HFFc6 (cell line): ENCODE results near the gene ARL4C. TPM values are rescaled to one million over a fixed set of nuclear protein-coding genes. Genes with fewer than 3 reads are reported as not detected.
A peak's percentile ranks its signal among the peaks of the same experiment; 100 is the strongest.

Source experiments
- DNase-seq: peaks from one replicate; pipeline ENCODE4 v3.0.0-alpha.2; 2018
- H3K27ac Mint-ChIP-seq: 2 replicates; pipeline ENCODE4 v1.8.0; 2020; ENCODE audit warnings: mild to moderate bottlenecking, mixed read lengths
- H3K27me3 Mint-ChIP-seq: 2 replicates; pipeline ENCODE4 v1.8.0; 2021; ENCODE audit warnings: mild to moderate bottlenecking, moderate library complexity, mixed read lengths; ENCODE audit not compliant: insufficient read depth
- H3K36me3 Mint-ChIP-seq: 2 replicates; pipeline ENCODE4 v1.8.0; 2021; ENCODE audit warnings: low read depth, mixed read lengths
- H3K4me1 Mint-ChIP-seq: 2 replicates; pipeline ENCODE4 v1.8.0; 2020; ENCODE audit warnings: low read depth, mixed read lengths
- H3K4me3 Mint-ChIP-seq: 2 replicates; pipeline ENCODE4 v1.8.0; 2020; ENCODE audit warnings: mild to moderate bottlenecking, moderate library complexity, mixed read lengths
- H3K9me3 Mint-ChIP-seq: 2 replicates; pipeline ENCODE4 v1.8.0; 2020; ENCODE audit warnings: mild to moderate bottlenecking, mixed read lengths
- total RNA-seq, 6 experiments: library from RNA; stranded (reverse); fragmentation: NEBNext Ultra II Directional; extraction: Animal tissue kit (Norgen Biotek cat#: 25700); gene quantifications; 2 replicates in 1 of 6; 3 replicates in 5 of 6; pipeline ENCODE4 v1.2.3, GENCODE V29; 2021
- TF ChIP-seq, protein P1 (sequence below): fragments of 200-600 bp; sonication (generic); IDR thresholded peaks from 2 replicates; pipeline ENCODE4 v1.5.0; 2021; ENCODE audit warnings: antibody characterized with exemption, mild to moderate bottlenecking

The ARL4C gene
- total RNA-seq, 6 experiments from 2014 or later: 3.6 to 6.5 (median 6.0) TPM

DNA sequence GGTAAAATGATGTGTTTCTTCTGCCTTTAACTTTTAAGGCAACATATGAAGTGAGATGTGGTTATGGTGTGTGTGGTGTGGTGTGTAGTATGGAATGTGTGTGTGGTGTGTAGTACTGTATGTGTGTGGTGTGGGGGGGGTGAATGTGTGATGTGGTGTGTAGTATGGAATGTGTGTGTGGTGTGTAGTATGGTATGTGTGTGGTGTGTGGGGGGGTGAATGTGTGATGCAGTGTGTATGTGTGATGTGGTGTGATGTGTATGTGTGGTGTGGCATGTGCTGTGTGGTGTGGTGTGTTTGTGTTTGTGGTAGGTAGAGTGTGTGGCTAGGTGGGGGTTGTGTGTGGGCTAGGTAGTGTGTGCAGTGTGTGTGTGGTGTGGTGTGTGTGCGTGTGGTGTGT, 17.2 kb upstream of the ARL4C start:
- H3K36me3 Mint-ChIP-seq: no peaks in the 10 kb centered on the region
- no peak for DNase-seq

GRCh38 chr2:234512884-234513669, 16.2 kb upstream of the ARL4C start:
- Mint-ChIP-seq H3K27ac (no peak overlapping the region), H3K4me3 (no peak overlapping the region), H3K9me3 (no peaks in the 10 kb centered on the region), H3K27me3 (peaks cover 12% of the 10 kb centered on the region), H3K36me3 (no peaks in the 10 kb centered on the region), H3K4me1 (no peaks in the 10 kb centered on the region; the same call in 1 of the 2 replicates)
- DNase-seq: no peak
- TF ChIP-seq, protein P1, sequence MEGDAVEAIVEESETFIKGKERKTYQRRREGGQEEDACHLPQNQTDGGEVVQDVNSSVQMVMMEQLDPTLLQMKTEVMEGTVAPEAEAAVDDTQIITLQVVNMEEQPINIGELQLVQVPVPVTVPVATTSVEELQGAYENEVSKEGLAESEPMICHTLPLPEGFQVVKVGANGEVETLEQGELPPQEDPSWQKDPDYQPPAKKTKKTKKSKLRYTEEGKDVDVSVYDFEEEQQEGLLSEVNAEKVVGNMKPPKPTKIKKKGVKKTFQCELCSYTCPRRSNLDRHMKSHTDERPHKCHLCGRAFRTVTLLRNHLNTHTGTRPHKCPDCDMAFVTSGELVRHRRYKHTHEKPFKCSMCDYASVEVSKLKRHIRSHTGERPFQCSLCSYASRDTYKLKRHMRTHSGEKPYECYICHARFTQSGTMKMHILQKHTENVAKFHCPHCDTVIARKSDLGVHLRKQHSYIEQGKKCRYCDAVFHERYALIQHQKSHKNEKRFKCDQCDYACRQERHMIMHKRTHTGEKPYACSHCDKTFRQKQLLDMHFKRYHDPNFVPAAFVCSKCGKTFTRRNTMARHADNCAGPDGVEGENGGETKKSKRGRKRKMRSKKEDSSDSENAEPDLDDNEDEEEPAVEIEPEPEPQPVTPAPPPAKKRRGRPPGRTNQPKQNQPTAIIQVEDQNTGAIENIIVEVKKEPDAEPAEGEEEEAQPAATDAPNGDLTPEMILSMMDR: no peak

More for the DNA sequence above, 17.2 kb upstream of the ARL4C start:
- no peak overlapping the region for H3K4me3 Mint-ChIP-seq
- TF ChIP-seq, protein P1: no peak
- no peaks in the 10 kb centered on the region; the same call in 1 of the 2 replicates for H3K4me1 Mint-ChIP-seq
- H3K27ac Mint-ChIP-seq: no peak overlapping the region
- no peaks in the 10 kb centered on the region for H3K9me3 Mint-ChIP-seq
- H3K27me3 Mint-ChIP-seq: peaks cover 8% of the 10 kb centered on the region

- no peak for DNase-seq
- H3K9me3 Mint-ChIP-seq: no peaks in the 10 kb centered on the region
- peaks cover 2% of the 10 kb centered on the region; the same call in 1 of the 2 replicates for H3K27me3 Mint-ChIP-seq
- peak overlapping the region; percentile 39 for H3K4me3 Mint-ChIP-seq
- TF ChIP-seq, protein P1: no peak
- no peaks in the 10 kb centered on the region for H3K36me3 Mint-ChIP-seq
- peaks cover 15% of the 10 kb centered on the region for H3K4me1 Mint-ChIP-seq
- H3K27ac Mint-ChIP-seq: no peak overlapping the region
These were observed 6.0 kb upstream of the ARL4C start for GRCh38 chr2:234502919-234503285.

- peak overlapping the region; percentile 39 for H3K4me3 Mint-ChIP-seq
- no peak overlapping the region for H3K27ac Mint-ChIP-seq
- TF ChIP-seq, protein P1: no peak
- peaks cover 2% of the 10 kb centered on the region; the same call in 1 of the 2 replicates for H3K27me3 Mint-ChIP-seq
- no peaks in the 10 kb centered on the region for H3K36me3 Mint-ChIP-seq
- peak; percentile 58 for DNase-seq
- no peaks in the 10 kb centered on the region for H3K9me3 Mint-ChIP-seq
- peaks cover 15% of the 10 kb centered on the region for H3K4me1 Mint-ChIP-seq
These were observed 5.5 kb upstream of the ARL4C start for GRCh38 chr2:234502285-234502918.

DNA sequence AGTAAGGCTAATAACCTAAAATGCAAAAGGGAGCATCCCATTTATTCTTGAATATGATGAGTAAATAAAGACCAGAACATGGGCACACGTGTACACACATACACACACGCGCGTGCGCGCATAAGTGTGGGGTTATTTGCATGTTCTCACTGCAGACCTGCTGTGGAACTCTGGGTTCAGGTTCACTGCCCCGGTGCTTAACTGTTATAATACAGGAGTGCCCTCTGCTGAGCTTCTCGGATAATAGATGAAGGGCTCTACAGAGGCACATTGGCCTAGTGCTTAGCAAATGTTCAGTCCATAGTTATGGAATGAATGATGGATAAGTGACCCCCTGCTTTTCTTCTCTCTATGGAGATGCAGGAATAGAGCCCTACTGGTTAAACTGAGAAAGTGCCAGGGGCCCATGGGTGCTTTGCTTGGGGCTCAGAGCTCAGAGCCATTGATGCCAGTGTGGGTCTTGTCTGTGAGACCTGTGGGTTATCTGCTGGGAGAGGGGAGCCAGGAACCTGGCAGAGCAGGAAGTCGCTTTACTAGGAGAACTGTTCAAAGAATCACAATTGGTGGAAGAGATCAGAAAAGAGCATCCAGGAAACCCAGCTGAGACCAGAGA, 3.6 kb upstream of the ARL4C start:
- Mint-ChIP-seq H3K4me1 (peaks cover 24% of the 10 kb centered on the region), H3K27me3 (peaks cover 2% of the 10 kb centered on the region; the same call in 1 of the 2 replicates), H3K9me3 (peaks cover 4% of the 10 kb centered on the region; the same call in 1 of the 2 replicates), H3K27ac (no peak overlapping the region), H3K4me3 (no peak overlapping the region), H3K36me3 (peaks cover 6% of the 10 kb centered on the region)
- TF ChIP-seq, protein P1: peak; percentile 74
- DNase-seq: peak; percentile 48
